HG03460 (cell line): ENCODE measurements around the gene CHD9.
"Not testable (repeated sequence)": the region's sequence is repeated elsewhere in the genome, so short reads cannot be mapped to it uniquely, and the experiment has no call there.

Source experiments
- ATAC-seq: cut with Tn5 transposase; IDR thresholded peaks from one replicate; pipeline ENCODE4 v1.9.1; 2021; ENCODE audit not compliant: unreplicated experiment

CHD9 gene

DNA sequence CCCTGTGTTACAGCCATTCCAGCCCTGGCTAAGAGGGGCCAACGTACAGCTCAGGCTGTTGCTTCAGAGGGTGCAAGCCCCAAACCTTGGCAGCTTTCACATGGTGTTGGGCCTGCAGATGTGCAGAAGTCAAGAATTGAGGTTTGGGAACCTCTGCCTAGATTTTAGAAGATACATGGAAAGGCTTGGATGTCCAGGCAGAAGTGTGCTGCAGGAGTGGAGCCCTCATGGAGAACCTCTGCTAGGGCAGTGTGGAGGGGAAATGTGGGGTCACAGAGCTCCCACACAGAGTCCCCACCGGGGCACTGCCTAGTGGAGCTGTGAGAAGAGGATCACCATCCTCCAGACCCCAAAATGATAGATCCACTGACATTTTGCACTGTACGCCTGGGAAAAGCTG is 130.9 kb downstream of the CHD9 start:
- not testable (repeated sequence) for ATAC-seq

DNA sequence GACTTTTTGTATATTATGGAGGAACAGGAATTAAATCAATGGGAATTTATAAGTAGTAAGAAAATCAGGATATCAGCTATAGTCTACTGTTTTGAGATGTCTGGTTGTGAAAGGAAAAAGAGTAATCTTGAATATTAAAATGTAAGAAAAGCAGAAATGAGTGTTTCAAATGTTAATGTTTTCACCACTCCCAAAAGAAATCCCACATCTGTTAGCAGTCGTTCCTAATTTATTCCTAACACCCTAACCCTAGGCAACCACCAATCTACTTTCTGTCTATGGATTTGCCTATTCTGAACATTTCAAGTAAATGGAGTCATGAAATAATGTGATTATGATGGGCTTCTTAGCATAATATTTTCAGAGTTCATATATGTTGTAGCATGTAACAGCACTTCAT is 133.0 kb downstream of the CHD9 start:
- no peak for ATAC-seq

DNA sequence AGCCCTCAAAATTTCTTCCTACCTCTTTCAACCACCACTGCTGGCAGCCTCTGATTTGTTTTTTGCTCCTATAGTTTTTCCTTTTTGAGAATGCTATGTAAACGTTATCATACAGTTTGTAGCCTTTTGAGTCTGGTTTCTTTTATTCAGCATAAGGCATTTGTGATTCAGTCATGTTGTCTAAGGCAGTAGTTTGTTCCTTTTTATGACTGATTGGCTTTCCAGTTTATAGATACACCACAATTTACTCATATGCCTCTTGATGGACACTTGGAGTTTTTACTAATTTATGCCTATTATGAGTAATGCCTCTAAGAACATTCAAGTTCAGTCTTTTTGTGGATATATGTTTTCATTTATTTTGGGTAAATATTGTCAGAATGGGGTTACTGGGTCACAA is 136.6 kb downstream of the CHD9 start:
- no peak for ATAC-seq

DNA sequence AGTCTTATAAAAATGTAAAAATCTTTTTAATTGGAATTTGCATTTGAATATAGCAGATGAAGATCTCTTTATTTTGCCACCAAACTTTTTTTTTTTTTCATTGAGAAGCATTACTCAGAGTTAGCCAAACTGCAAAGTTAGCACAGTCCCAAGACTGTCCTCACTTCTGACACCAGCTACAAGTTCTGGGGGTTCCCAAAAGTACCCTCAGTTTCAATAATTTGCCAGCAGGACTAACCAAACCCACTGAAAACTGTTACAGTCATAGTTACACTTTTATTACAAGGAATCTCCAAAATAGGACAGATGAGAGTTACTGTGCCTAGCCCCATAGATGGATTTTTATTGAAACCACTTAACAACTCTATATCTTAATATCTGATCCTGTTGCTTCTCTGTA is 144.1 kb downstream of the CHD9 start:
- ATAC-seq = no peak

DNA sequence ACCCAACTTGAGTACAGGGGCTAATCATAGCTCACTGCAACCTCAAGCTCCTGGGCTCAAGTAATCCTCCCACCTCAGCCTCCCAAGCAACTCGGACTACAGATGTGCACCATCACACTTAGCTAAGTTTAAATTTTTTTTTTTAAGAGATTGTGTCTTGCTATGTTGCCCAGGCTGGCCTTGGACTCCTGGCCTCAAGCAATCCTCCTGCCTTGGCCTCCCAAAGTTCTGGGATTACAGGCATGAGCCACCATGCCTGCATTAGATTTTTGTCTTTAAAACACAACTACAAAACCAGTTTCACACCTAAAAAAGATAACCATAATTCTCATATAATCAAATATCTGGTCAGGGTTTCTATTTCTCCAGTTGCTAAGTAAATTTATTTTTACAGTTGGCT is 147.1 kb downstream of the CHD9 start:
- no peak for ATAC-seq

DNA sequence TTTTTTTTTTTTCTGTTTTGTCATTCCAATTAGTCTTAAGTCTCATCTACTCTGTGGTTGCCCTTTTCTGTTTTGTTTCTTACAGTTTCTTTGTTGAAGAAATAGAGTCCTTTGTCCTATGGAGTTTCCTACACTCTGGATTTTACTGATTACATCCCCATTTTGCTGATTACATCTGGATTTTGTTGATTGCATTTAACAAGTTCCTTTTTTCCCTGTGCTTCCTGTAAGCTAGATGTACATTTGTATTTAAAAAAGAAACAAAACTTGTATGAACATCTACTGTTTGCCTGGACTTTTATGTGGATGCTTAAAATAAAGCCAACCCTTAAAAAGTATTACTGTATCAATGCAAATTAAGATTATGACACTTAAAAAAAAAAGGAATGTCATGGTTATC is 147.6 kb downstream of the CHD9 start:
- no peak for ATAC-seq

DNA sequence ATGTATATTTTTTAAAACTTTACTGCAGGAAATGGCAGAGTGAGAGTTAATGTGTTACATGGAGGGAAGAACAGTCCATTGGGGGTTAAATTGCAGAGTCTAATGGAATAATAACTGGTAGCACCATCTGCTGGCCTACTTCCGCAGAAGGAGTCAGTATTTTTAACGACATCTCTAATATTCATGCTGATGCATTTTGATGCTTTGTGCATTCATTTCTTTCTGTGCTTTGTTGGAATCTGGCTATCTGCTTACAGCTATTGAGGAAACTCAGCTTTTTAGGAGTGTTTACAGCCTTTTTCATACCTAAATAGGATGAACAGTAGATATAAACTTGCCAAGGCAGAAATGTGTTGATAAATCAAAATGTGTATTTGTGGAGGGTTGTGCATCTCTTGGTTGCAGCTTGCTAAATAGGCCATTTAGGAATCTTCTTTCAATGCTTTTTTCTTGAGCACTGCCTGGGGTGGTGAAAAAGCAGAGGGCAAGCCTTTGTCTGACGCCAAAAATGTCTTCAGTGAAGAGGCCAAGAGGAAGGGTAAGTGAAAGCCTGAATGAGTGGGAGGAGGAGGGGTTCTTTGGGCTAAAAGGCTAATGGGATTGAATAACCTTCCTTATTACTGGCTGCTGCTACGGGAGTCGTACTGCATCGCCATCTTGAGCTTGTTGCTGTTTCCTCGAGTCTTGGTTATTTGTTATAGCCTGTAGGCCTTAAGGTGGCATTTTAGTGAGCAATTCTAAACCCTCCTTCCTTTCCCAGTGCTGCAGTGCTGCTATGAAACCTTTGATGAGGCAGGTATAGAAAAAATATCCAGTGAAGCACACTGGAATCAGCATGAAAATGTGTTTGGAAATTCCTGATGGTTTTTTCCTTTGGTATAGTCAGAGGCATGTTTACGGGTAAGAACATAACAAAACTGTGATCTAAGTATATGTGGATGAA is 153.3 kb downstream of the CHD9 start:
- peak; percentile 84 for ATAC-seq

DNA sequence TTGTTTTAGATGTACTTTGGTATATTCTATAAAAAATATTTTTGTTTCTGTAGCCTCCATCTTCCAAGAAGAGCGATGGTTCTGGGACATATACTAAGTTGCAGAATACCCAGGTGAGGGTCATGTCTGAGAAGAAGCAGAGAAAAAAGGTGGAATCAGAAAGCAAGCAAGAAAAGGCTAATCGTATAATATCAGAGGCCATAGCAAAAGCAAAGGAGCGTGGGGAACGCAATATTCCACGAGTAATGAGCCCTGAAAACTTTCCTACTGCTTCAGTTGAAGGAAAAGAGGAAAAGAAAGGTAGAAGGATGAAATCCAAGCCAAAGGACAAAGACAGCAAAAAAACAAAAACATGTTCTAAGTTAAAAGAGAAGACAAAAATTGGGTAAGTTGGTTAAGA is 154.6 kb downstream of the CHD9 start:
- ATAC-seq = no peak

DNA sequence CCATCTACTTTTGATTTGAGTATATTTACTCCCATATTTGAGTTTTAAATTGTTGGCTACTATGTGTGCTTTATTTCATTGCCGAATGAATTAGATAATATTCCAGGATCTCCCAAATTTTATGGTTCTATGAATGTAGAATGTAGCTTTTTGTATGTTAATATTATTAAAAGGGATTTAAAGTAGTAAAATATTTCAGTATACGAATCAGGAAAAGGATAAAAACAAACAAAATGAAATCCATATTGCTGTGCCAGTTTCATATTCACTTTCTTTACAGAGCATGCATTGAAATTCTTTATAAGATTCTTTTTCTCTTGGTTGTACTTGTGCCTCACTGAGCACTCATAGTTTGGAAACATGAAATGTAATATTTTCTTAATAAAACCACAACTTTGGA is 155.1 kb downstream of the CHD9 start:
- ATAC-seq = no peak

DNA sequence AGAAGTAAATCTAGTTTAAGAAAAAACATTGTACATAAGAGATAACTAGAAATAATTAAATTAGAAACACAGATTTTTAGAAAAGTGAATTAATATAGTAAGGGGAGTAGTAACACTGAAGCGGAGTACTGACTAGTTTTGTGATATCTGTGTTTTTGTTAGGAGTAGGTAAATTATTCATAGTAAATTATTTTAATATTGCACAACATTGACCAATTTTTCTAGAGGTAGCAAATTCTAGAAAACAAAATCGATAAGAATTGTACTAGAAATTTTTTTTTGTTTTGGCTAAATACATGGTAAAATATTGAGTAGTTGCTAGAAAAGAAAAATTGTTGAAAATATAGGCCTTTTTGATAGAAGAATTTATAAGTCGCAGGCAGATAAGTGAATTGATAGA is 156.5 kb downstream of the CHD9 start:
- no peak for ATAC-seq

DNA sequence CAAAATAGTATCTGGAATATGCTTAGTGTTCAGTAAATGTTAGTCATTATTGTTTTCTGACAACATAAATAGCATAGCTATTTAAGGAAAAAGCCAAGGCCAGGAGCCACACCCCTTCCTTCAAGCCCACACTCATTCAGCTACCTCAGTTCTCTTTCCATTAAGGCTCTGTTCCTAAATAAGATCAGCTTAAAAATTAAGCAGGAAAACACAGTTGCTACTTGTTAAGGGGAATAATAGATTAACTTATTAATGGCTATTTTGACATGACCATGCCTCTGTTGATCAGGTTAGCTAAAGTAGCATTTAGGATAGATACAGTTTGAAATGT is 158.1 kb downstream of the CHD9 start:
- no peak for ATAC-seq

DNA sequence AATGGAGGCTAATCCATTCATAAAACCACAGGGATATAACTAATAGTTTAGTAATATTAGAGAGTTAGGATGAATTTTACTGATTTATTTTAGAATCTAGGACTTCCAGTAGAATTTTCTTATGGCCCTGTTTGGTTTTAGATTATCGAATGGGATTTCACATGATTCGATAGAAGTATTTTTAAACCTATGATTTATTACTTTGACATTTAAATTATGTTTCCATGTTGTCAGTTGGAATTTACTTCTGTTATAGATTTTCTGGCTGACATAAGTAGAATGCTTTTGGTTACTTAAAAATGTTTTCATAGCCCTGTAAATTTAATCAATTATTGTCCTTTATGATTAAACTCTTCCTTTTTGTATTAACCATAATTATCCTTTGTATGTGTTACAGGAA is 158.8 kb downstream of the CHD9 start:
- ATAC-seq = no peak

DNA sequence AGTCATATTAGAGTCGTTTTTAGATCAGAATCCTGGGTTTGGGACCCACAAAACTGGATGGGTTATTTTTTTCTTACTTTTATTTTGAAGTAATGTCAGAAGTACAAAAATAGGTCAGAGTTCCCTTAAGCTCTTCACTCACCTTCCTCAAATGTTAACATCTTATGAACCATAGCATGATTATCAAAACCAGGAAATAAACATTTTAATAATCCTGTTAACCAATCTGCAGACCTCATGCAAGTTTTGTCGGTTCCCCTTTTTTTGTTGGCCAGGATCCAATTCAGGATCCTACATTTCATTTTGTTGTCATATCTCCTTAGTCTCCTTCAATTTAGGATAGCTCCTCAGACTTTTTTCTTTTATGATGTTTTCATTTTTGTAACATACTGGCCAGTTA is 162.0 kb downstream of the CHD9 start:
- ATAC-seq = no peak

DNA sequence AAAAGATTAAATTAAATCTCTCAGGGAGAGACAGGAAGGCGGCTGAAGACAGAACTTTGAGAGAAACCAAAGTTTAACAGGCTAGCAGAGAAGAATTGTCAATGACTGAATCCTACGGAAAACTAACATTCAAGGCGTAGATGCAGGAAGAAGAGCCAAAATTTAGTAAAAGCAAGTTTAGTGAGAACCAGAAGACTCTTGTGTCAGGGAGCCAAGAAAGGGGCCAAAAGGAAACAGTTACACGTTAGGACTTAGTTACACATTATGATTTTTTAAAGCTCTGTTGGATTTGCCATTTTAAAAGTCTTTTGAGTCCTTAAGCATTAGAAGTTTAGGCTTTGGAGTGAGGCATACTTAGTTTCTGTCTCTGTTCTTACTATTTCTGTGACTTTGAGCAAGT is 164.6 kb downstream of the CHD9 start:
- ATAC-seq = no peak

DNA sequence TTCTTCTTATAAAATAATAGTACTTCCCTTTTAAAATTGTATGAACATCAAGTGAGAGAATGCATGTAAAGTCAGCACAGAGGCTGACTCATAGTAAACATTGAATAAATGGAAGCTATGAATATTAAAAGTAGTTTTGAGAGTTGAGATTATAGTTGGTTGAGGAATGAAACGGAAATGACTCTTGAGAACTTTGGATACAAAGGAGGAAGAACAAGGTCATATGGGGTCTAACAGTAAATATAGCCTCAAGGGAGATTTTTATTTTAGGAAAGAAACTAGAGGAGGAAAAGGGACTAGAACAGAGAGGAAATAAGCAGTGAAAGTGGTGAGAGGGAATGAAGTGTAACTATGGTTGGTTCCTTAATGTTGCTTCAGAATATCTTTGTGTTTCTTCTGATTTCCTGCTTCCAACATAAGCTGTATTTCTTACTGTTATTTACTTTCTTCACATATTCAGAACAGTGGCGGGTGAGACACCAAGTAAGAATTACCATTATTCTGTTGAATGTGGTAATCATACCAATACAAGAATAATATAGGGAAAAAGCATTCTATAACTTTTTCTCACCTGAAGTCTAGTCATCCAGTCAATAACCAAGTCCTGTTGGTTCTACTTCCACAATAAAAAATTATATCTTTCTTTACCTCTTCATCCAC is 165.1 kb downstream of the CHD9 start:
- ATAC-seq = peak; percentile 46

DNA sequence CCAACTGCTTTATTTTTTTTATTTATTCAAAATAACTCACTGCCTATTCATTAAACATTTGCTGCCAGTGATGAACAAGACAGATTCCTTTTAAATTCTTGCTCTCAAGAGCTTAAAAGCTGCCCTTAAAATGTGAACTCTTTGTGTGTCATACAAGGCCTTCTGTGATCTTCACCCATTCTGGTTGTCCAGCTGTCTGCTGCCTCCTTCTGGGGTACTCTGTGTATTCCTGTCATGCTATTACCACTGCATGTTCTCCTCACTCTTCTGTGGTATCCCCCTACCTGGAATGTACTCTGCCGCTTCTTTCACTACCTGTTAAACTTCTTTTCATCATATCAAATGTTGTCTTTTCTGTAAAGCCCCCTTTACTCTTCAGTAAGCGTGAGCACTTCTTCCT is 165.8 kb downstream of the CHD9 start:
- ATAC-seq = no peak

DNA sequence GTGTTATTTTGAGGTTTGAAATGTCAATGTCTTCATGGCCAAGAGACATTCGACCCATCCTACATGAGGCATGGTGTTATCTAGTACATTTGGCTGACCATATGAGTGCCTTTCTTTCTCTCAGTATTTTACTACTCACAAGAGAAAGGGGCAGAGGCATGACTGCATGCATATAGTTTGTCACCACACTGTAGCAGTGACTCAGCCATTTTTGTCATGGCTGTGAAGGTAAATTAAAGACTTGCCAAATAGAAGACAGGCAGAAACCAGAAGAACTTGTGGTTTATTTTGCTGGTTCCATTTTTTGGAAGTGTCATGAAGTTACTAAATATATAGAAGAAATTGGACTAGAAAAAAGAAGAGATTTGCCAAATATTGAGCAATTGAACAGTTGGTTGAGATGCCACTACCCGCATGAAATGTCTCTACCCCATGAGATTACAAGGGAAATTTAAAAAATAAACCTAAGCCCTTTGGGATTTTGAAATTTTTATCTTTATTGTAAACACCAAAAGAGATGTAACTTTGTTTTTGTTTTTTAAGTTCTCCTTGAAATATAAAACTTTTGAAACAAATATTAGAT is 170.3 kb downstream of the CHD9 start:
- no peak for ATAC-seq

DNA sequence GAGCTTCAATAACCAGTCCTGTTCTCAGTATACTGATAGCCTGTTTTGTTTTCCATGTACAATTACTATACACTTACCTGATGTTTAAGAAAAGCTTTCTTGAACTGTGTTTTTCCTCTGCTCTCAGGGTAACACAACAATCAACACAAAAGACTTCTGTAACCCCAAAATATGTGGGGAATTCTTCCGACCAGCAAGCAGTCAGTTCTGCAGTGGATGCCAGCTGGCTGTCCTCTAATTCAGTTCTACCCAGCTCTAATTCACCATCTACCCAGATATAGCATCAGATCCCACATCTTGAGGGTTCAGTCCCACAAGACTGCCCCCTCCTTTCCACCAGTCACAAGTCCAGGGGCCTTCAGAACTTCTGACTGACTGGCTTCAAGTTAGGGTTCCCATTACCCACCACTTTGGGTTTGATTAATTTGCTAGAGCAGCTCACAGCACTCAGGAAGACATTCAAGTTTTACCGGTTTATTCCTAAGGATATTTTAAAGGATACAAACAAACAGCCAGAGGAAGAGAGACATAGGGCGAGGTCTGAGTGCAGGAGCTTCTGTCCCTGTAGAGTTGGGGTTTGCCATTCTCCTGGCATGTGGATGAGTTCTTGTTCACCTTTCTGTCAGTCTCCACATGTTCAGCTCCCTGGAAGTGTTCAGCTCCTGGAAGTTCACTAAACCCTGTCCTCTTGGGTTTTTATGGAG is 178.2 kb downstream of the CHD9 start:
- no peak for ATAC-seq

DNA sequence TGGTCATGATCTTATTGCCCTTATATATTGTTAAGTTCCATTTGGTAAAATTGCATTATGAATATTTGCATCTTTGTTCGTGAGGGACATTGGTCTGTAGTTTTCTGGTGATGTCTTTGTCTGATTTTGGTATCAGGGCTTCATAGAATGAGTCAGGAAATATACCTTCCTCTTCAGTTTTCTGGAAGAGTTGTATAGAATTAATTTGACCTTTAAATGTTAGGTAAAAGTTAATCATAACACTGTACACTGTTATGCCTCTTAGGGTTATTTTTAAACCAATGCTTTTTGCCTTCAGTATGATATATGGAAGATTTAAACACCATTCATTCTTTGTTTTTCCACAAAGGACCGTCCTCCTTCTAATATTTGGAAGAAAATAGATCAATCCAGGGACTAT is 180.0 kb downstream of the CHD9 start:
- no peak for ATAC-seq

DNA sequence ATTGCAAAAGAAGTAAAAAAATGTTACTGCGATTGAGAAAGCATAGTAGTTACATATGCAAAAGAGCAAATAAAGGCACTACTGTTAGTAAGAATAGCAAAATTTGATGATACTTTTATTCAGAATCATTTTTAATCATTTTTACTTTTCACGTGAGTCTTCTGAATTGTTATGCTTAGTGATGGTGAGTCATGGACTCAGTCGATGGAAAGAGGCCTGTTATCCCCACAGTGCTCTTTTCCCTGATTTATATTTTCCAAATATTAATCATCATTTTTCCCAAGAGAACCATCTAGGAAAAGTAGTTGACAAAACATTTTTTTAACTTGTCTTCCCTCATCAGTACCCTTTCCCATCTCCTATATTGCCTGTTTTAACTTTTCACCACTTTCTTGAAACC is 181.1 kb downstream of the CHD9 start:
- ATAC-seq = no peak

DNA sequence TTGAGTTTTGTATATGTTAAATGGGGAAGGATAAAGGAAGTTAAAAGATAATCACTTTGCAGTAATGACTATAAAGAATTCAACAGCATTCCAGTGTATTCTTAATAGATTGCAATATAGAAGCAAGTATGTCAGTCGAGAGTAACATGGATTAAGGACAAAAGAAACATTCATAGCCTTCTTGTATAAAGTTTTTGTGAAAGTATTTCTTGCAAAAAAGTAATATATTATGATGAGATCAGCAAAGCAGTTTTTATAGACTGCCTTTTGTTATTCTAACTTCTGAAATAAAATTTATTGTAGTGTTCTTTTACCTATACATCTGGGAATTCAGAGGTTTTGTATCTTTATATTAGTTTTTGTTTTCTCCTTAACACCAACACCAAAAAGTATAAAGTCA is 194.5 kb downstream of the CHD9 start:
- ATAC-seq = no peak

DNA sequence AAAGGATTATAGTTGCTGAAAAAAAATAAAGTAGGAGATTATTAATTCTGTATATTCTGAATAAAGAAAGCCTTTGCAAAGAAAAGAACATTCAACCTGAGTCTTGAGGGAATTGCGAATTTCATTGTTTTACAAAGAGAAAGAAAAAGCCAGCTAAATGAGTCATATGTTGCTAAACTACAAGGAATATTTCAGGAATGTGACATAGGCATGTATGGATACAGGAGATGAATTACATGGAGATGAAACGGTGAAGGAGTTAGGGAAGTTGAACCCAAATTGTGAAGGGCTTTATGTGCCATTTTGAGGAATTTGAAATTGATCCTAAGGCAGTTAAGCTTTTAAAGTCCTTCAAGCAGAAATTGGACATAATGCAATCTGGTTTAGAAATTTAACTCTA is 202.2 kb downstream of the CHD9 start:
- no peak for ATAC-seq
